Thyroid gland (tissue), 4 donors: Measurements from ENCODE around the gene CTCF.

ENCODE experiments used
- CTCF ChIP-seq, 6 experiments: fragments of 200-600 bp in 3 of 6; fragments of 450-650 bp in 3 of 6; sonication (generic) in 3 of 6; IDR thresholded peaks; one replicate each; pipeline ENCODE4 v1.5.1; 2016 to 2019; ENCODE audit warnings: antibody characterized with exemption in 6 of 6, mild to moderate bottlenecking in 2 of 6, inconsistent platforms in 1 of 6, moderate library complexity in 1 of 6
- POLR2A ChIP-seq, 2 donors: fragments of 450-650 bp; IDR thresholded peaks; one replicate each; pipeline ENCODE4 v1.6.1; 2017; ENCODE audit warnings: antibody characterized with exemption in 2 of 2, mild to moderate bottlenecking in 2 of 2, moderate library complexity in 1 of 2

GRCh38 chr16:67666032-67666551, 103.8 kb downstream of the CTCF start:
- no peak for TF ChIP-seq CTCF (IDR thresholded peaks at IDR 0.05)
- no peak for TF ChIP-seq POLR2A (IDR thresholded peaks at IDR 0.05)
